ENCODE results near the gene ZNF512. TPM values are rescaled to one million over a fixed set of nuclear protein-coding genes. Genes with fewer than 3 reads are reported as not detected.
A peak's percentile ranks its signal among the peaks of the same experiment; 100 is the strongest.
"Not testable (repeated sequence)": the region's sequence is repeated elsewhere in the genome, so short reads cannot be mapped to it uniquely, and the experiment has no call there.

The ZNF512 gene, protein sequence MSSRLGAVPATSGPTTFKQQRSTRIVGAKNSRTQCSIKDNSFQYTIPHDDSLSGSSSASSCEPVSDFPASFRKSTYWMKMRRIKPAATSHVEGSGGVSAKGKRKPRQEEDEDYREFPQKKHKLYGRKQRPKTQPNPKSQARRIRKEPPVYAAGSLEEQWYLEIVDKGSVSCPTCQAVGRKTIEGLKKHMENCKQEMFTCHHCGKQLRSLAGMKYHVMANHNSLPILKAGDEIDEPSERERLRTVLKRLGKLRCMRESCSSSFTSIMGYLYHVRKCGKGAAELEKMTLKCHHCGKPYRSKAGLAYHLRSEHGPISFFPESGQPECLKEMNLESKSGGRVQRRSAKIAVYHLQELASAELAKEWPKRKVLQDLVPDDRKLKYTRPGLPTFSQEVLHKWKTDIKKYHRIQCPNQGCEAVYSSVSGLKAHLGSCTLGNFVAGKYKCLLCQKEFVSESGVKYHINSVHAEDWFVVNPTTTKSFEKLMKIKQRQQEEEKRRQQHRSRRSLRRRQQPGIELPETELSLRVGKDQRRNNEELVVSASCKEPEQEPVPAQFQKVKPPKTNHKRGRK
- 10 to 100 TPM; 32.8 to 39.5 TPM for total RNA-seq

DNA sequence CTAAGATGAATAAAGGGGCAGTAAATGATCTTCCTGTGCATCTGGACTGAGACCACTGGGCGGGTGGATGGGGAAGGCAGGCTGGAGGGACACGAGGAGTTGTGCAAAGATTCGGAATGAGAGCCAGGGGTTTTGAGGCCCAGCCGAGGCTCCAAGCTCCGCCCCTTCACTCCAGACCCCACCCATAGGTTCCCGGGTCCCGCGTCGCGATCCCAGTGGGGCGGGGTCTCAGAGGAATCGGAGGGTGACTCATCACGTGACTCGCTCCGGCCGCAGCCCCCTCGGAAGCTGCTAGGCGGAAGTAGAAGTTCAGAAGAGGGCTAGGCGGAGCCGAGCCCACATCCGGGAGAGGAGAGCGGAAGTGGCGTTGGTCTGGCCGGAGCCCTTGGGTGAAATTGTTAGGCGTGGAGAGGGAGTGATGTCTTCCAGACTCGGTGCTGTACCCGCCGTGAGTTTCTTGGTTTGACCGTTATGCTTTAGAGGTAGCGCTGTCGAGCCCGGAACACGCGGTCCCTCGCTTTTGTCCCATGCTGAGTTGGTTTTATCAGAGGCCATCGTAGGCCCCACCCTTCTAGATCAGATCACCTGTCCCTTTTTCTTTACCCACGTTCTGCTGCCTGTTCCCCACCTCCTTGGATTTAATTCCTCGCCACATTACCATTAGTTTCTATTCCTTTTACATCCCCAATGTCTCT, at the start of gene ZNF512:
TSS of gene ZNF512 (plus strand) at position 348 of the 695 bp plus-strand sequence. CDS start at position 419, 71 bp downstream.
- CTCF ChIA-PET: interaction anchor here (1.0 to 2.0 kb wide), 3 partner anchors 8 to 213 kb away, joined by 3 to 4 read pairs (median 3); partner anchors contain the start of gene EIF2B4
- peak; percentile 94 for ATAC-seq
- peak; percentile 94 for DNase-seq
- peaks cover 24% of the 10 kb centered on the region for H3K36me3 Mint-ChIP-seq
- peaks cover 6% of the 10 kb centered on the region for H3K27me3 Mint-ChIP-seq
- peak within 1 kb of the TSS; percentile 97 for H3K27ac Mint-ChIP-seq
- H3K4me3 Mint-ChIP-seq: peak within 1 kb of the TSS; percentile 100
- no peaks in the 10 kb centered on the region for H3K9me3 Mint-ChIP-seq (ENCODE audit: low read depth)
- peaks cover 42% of the 10 kb centered on the region for H3K4me1 Mint-ChIP-seq

DNA sequence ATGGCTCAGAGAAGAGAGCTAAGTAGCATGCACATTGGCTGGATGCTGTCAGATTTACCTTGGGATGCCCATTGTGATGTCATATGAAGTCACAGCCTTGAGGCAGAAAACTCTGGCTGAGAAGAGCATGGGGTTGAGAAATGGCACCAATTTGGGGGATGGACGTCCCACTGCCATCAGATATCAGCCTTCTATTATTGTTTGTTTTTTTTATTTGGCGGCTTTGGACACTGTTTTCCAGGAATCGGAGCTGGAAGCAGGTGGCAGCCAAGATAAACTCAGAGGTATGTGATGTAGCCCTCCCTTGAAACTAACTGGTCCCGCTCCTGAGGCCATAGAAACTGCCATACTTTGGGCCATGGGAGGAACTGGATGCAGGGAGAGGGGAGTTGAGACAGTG, 45.6 kb upstream of the ZNF512 start:
- H3K27me3 Mint-ChIP-seq: peaks cover 32% of the 10 kb centered on the region
- no peak overlapping the region for H3K4me3 Mint-ChIP-seq
- DNase-seq (no peak), ATAC-seq (no peak)
- H3K9me3 Mint-ChIP-seq (ENCODE audit: low read depth): no peaks in the 10 kb centered on the region
- H3K4me1 Mint-ChIP-seq: no peaks in the 10 kb centered on the region
- CTCF ChIA-PET: interaction anchor here (1.2 kb wide), 1 partner anchor 146 kb away, joined by 4 read pairs; no protein-coding TSS in a partner anchor
- H3K27ac Mint-ChIP-seq: no peak overlapping the region
- H3K36me3 Mint-ChIP-seq: peaks cover 1% of the 10 kb centered on the region

DNA sequence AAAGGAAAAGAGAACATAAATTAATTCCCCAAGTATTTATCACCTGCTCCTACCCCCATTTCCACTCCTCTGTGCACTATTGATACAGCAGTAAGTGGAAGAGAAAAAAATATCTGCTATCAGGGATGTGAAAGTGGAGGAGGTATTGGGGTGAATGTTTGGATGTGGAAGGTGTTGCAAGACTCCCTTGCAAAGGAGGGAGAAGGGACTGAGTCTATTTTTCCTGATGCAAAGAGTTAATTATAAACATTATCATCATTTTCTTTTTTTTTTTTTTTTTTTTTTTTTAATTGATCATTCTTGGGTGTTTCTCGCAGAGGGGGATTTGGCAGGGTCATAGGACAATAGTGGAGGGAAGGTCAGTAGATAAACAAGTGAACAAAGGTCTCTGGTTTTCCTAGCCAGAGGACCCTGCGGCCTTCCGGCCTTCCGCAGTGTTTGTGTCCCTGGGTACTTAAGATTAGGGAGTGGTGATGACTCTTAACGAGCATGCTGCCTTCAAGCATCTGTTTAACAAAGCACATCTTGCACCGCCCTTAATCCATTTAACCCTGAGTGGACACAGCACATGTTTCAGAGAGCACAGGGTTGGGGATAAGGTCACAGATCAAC, 43.9 kb upstream of the ZNF512 start:
- DNase-seq; H3K36me3 Mint-ChIP-seq; H3K27ac Mint-ChIP-seq; H3K9me3 Mint-ChIP-seq (ENCODE audit: low read depth); ATAC-seq; CTCF ChIA-PET; H3K4me1 Mint-ChIP-seq; H3K4me3 Mint-ChIP-seq: not testable (repeated sequence)
- H3K27me3 Mint-ChIP-seq: peaks cover 35% of the 10 kb centered on the region

DNA sequence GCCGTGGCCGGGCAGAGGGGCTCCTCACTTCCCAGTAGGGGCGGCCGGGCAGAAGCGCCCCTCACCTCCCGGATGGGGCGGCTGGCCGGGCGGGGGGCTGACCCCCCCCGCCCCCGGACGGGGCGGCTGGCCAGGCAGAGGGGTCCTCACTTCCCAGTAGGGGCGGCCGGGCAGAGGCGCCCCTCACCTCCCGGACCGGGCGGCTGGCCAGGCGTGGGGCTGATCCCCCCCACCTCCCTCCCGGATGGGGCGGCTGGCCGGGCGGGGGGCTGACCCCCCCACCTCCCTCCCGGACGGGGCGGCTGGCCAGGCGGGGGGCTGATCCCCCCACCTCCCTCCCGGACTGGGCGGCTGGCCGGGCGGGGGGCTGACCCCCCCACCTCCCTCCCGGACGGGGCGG, 43.2 kb upstream of the ZNF512 start:
- H3K4me3 Mint-ChIP-seq; H3K27ac Mint-ChIP-seq; DNase-seq; ATAC-seq; H3K9me3 Mint-ChIP-seq (ENCODE audit: low read depth); H3K4me1 Mint-ChIP-seq; CTCF ChIA-PET; H3K36me3 Mint-ChIP-seq: not testable (repeated sequence)
- H3K27me3 Mint-ChIP-seq: peaks cover 31% of the 10 kb centered on the region

DNA sequence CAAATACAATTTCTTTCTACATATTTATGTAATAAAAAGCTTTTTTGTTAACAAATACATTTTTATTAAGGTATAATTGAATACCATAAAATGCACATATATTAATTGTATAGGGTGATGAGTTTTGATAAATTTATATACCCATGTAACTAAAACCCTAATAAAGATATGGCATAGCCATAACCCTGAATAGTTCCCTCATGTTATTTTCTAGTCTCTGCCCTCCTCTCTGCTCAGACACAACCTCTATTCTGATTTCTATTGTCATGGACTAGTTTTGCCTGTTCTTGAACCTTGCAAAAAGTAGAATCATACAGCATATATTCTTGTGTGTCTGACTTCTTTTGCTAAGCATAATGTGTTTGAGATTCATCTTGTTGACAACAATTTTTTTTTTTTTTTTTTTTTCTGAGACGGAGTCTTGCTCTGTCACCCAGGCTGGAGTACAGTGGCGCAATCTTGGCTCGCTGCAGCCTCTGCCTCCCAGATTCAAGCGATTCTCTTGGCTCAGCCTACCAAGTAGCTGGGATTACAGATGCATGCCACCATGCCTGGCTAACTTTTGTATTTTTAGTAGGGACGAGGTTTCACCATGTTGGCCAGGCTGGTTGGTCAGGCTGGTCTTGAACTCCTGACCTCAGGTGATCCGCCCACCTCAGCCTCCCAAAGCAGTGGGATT, 38.6 kb upstream of the ZNF512 start:
- no peak overlapping the region for H3K27ac Mint-ChIP-seq
- peaks cover 5% of the 10 kb centered on the region for H3K27me3 Mint-ChIP-seq
- H3K4me3 Mint-ChIP-seq: no peak overlapping the region
- DNase-seq (no peak), ATAC-seq (no peak)
- H3K9me3 Mint-ChIP-seq (ENCODE audit: low read depth): peaks cover 3% of the 10 kb centered on the region
- peaks cover 1% of the 10 kb centered on the region for H3K36me3 Mint-ChIP-seq
- CTCF ChIA-PET: no interaction called here
- peaks cover 2% of the 10 kb centered on the region for H3K4me1 Mint-ChIP-seq

DNA sequence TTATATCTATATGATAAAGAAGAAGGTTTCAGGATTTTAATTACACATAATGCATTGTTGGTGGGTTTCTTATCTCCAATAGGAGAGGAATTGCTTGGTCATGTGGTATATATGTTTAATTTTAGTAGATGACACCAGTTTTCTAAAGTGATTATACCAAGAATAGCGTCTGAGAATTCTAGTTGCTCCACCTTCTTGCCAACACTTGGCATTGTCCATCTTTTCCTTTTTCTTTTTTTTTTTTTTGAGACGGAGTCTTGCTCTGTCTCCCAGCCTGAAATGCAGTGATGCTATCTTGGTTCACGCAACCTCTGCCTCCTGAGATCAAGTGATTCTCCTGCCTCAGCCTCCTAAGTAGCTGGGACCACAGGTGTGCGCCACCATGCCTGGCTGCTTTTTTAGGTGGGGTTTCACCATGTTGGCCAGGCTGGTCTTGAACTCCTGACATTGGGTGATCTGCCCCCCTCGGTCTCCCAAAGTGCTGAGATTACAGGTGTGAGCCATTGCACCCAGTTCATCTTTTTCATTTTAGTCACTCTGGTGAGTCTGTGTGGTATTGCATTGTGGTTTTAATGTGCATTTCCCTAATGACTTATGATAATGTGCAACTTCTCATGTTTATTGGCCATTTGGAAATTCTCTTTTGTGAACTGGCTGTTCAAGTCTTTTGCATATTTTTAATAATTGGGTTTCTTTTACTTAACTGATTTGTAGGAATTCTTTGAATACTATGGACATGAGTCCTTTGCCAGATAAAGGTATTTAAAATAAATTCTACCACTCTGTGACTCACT, 37.3 kb upstream of the ZNF512 start:
- peaks cover 5% of the 10 kb centered on the region for H3K27me3 Mint-ChIP-seq
- peaks cover 2% of the 10 kb centered on the region for H3K4me1 Mint-ChIP-seq
- peaks cover 1% of the 10 kb centered on the region for H3K36me3 Mint-ChIP-seq
- CTCF ChIA-PET: no interaction called here
- ATAC-seq: no peak
- no peak overlapping the region for H3K27ac Mint-ChIP-seq
- H3K9me3 Mint-ChIP-seq (ENCODE audit: low read depth): peaks cover 3% of the 10 kb centered on the region
- DNase-seq: no peak
- no peak overlapping the region for H3K4me3 Mint-ChIP-seq

DNA sequence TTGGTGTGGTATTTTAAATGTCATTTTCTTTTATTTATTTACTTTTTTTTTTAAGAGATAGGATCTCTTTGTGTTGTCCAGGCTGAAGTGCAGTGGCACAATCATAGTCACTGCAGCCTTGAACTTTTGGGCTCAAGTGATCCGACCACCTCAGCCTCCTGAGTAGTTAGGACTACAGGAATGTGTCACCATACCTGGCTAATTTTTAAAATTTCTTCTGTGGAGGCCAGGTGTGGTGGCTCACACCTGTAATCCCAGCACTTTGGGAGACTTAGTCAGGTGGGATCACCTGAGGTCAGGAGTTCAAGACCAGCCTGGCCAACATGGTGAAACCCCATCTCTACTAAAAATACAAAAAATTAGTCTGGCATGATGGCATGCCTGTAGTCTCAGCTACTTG, 33.5 kb upstream of the ZNF512 start:
- peaks cover 2% of the 10 kb centered on the region for H3K4me1 Mint-ChIP-seq
- H3K27ac Mint-ChIP-seq: no peak overlapping the region
- H3K9me3 Mint-ChIP-seq (ENCODE audit: low read depth): peaks cover 3% of the 10 kb centered on the region
- H3K27me3 Mint-ChIP-seq: peaks cover 10% of the 10 kb centered on the region
- CTCF ChIA-PET: no interaction called here
- ATAC-seq (no peak), DNase-seq (no peak)
- no peaks in the 10 kb centered on the region for H3K36me3 Mint-ChIP-seq
- no peak overlapping the region for H3K4me3 Mint-ChIP-seq

DNA sequence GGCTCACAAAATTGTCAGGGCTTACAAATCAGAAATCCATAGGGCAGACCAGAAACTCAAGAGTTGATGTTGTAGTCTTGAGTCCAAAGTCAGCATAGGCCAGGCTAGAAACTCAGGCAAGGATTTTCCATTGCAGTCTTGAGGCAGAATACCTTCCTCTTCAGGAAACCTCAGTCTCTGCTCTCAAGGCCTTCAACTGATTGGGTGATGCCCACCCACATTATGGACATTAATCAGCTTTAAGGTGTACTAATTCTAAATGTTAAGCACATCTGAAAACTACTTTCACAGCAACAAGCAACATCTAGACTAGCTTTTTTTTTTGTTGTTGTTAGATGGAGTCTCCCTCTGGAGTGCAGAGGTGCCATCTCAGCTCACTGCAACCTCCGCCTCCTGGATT, 31.3 kb upstream of the ZNF512 start:
- Mint-ChIP-seq H3K27me3 (peaks cover 15% of the 10 kb centered on the region), H3K36me3 (no peaks in the 10 kb centered on the region), H3K4me1 (no peaks in the 10 kb centered on the region), H3K27ac (no peak overlapping the region), H3K9me3 (ENCODE audit: low read depth) (peaks cover 3% of the 10 kb centered on the region), H3K4me3 (no peak overlapping the region)
- no peak for DNase-seq
- CTCF ChIA-PET: no interaction called here
- ATAC-seq: no peak

DNA sequence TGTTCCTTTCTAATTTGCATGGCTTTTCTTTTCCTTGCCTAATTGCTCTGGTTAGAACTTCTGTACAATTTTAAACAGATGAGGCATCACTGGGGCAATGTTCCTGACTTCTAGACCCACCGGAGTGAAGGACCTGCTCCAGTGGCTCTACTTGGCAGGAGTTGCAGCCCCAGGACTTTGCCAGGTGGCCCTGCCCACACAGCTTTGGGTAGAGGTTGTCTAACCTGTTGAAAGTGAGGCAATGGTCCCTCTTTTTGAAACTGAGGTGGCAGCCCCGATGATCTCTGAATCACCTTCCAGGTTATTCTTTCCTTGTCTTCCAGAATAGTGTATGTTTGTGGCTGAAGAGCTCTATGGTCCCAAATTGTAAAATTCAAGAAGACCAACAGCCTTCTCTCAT, 29.9 kb upstream of the ZNF512 start:
- H3K4me3 Mint-ChIP-seq: no peak overlapping the region
- no peak for ATAC-seq
- H3K36me3 Mint-ChIP-seq: no peaks in the 10 kb centered on the region

DNA sequence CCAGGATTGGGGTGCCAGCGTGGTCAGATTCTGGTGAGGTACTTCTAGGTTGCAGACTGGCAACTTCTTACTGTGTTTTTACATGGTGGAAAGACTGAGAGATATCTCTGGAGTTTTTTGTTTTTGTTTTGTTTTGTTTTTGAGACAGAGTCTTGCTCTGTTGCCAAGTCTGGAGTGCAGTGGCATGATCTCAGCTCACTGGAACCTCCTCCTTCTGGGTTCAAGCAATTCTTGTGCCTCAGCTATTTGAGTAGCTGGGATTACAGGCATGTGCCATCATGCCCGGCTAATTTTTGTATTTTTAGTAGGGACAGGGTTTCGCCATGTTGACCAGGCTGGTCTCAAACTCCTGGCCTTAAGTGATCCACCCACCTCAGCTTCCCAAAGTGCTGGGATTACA, 28.4 kb upstream of the ZNF512 start:
- H3K27ac Mint-ChIP-seq; H3K36me3 Mint-ChIP-seq; H3K4me1 Mint-ChIP-seq; ATAC-seq; CTCF ChIA-PET; H3K9me3 Mint-ChIP-seq (ENCODE audit: low read depth); H3K4me3 Mint-ChIP-seq; DNase-seq: not testable (repeated sequence)
- peaks cover 19% of the 10 kb centered on the region for H3K27me3 Mint-ChIP-seq

More for the DNA sequence above, 29.9 kb upstream of the ZNF512 start:
- Mint-ChIP-seq H3K9me3 (ENCODE audit: low read depth) (no peaks in the 10 kb centered on the region), H3K27ac (no peak overlapping the region), H3K4me1 (no peaks in the 10 kb centered on the region), H3K27me3 (peaks cover 15% of the 10 kb centered on the region)
- no peak for DNase-seq
- CTCF ChIA-PET: no interaction called here

DNA sequence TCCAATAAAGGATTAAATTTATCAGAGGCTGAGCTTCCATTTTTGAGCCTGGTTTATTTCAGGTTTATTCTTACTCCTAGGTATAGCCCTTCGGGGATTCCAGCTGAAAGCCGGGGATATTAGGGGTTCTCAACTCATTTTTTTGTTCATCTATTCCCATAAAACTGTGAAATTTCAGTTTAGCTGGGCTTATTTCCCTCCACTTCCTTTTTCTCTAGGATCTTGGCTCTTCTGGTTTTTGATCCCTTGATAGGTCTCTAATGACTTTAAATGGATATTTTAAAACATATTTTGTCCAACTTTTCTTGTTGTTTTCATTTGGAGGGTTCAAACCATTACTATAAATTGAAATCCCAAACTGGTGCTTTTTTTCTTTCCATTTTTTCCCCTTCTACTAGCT, 23.6 kb upstream of the ZNF512 start:
- no peaks in the 10 kb centered on the region for H3K4me1 Mint-ChIP-seq
- CTCF ChIA-PET: no interaction called here
- peaks cover 23% of the 10 kb centered on the region for H3K27me3 Mint-ChIP-seq
- no peak overlapping the region for H3K4me3 Mint-ChIP-seq
- no peak for DNase-seq
- ATAC-seq: no peak
- no peak overlapping the region for H3K27ac Mint-ChIP-seq
- H3K9me3 Mint-ChIP-seq (ENCODE audit: low read depth): no peaks in the 10 kb centered on the region
- H3K36me3 Mint-ChIP-seq: no peaks in the 10 kb centered on the region

DNA sequence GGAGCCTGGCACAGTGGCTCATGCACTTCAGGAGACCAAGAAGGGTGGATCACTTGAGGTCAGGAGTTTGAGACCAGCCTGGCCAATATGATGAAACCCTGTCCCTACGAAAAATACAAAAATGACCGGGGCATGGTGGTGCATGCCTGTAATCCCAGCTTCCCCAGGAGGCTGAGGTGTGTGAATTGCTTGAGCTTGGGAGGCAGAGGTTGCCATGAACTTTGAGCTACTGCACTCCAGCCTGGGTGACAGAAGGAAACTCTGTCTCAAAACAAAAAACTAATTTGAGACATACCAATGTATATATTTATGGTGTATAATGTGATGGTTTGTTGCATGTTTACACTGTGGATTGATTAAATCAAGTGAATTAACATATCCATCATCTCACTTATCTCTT, 21.8 kb upstream of the ZNF512 start:
- no peak for ATAC-seq
- no peaks in the 10 kb centered on the region for H3K36me3 Mint-ChIP-seq
- no peak overlapping the region for H3K27ac Mint-ChIP-seq
- H3K4me3 Mint-ChIP-seq: no peak overlapping the region
- H3K9me3 Mint-ChIP-seq (ENCODE audit: low read depth): no peaks in the 10 kb centered on the region
- no peak for DNase-seq
- H3K27me3 Mint-ChIP-seq: peaks cover 32% of the 10 kb centered on the region
- CTCF ChIA-PET: no interaction called here
- H3K4me1 Mint-ChIP-seq: no peaks in the 10 kb centered on the region

Data from activated CD8-positive, alpha-beta memory T cell treated with anti-CD3 and anti-CD28 coated beads, Interleukin-2, amount 10 ng/mL, durations not matched to agents 7 days and 5 days (primary cell).